HL-60 (cell line): ENCODE data around the gene RANBP9.
A peak's percentile ranks its signal among the peaks of the same experiment; 100 is the strongest.

Experiments used
- DNase-seq, 2 experiments: peaks; one replicate each; pipeline ENCODE4 v3.0.0-alpha.2; 2010 to 2020; ENCODE audit warnings: low read depth in 1 of 2, low spot score in 1 of 2
- H3K27ac ChIP-seq: fragments of 250-450 bp; sonication (Bioruptor Pico); replicated peaks from 2 replicates; pipeline ENCODE4 v1.5.1; 2020; ENCODE audit warnings: mild to moderate bottlenecking, moderate library complexity
- H3K27me3 ChIP-seq: fragments of 250-450 bp; sonication (Bioruptor Pico); 2 replicates; pipeline ENCODE4 v1.5.1; 2021; ENCODE audit warnings: mild to moderate bottlenecking, moderate library complexity; ENCODE audit not compliant: insufficient read depth, poor library complexity, severe bottlenecking
- H3K4me3 ChIP-seq: replicated peaks from 2 replicates; pipeline ENCODE4 v1.5.1; 2011; ENCODE audit warnings: mild to moderate bottlenecking, control low read depth, low read length; ENCODE audit not compliant: insufficient read depth
- GABPA ChIP-seq: IDR thresholded peaks from 2 replicates; pipeline ENCODE4 v1.6.1; 2012; ENCODE audit warnings: low read depth
- POLR2AphosphoS5 ChIP-seq: IDR thresholded peaks from 2 replicates; pipeline ENCODE4 v1.6.1; 2012; ENCODE audit warnings: low read depth
- SPI1 ChIP-seq: IDR thresholded peaks from 2 replicates; pipeline ENCODE4 v1.6.1; 2012; ENCODE audit warnings: low read depth, mild to moderate bottlenecking, borderline replicate concordance
- TF ChIP-seq, protein P1 (sequence below): IDR thresholded peaks from 2 replicates; pipeline ENCODE4 v1.6.1; 2012; ENCODE audit warnings: low read depth; ENCODE audit not compliant: insufficient replicate concordance
- TF ChIP-seq, protein P2 (sequence below): IDR thresholded peaks from one replicate; pipeline ENCODE4 v1.5.1; 2011; ENCODE audit warnings: low read length, control low read depth, inconsistent platforms; ENCODE audit not compliant: insufficient read depth

Gene RANBP9

DNA sequence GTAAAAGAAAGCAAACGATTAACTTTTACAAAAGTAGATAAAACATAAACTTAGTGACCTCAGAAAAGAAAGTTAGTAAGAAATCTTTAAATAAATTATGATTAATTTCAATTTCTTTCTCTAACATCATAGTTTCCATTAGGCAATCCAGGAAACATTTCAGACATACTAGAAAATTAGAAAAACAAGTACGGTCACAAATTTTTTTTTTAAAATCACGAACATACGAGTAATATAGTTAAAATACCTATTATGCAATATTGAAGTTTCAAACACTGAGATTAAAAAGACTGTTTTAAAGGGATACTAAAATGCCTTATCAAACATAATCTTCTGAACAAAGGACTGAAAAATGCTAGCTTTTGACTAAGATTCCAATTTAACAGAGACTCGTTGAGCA, 70.3 kb downstream of the RANBP9 start:
- Histone ChIP-seq H3K27me3 (no peaks in the 10 kb centered on the region), H3K4me3 (no peak overlapping the region), H3K27ac (no peak overlapping the region)
- DNase-seq: no peak
- TF ChIP-seq SPI1 (no peak), GABPA (no peak), POLR2AphosphoS5 (no peak)
- TF ChIP-seq, protein P1, sequence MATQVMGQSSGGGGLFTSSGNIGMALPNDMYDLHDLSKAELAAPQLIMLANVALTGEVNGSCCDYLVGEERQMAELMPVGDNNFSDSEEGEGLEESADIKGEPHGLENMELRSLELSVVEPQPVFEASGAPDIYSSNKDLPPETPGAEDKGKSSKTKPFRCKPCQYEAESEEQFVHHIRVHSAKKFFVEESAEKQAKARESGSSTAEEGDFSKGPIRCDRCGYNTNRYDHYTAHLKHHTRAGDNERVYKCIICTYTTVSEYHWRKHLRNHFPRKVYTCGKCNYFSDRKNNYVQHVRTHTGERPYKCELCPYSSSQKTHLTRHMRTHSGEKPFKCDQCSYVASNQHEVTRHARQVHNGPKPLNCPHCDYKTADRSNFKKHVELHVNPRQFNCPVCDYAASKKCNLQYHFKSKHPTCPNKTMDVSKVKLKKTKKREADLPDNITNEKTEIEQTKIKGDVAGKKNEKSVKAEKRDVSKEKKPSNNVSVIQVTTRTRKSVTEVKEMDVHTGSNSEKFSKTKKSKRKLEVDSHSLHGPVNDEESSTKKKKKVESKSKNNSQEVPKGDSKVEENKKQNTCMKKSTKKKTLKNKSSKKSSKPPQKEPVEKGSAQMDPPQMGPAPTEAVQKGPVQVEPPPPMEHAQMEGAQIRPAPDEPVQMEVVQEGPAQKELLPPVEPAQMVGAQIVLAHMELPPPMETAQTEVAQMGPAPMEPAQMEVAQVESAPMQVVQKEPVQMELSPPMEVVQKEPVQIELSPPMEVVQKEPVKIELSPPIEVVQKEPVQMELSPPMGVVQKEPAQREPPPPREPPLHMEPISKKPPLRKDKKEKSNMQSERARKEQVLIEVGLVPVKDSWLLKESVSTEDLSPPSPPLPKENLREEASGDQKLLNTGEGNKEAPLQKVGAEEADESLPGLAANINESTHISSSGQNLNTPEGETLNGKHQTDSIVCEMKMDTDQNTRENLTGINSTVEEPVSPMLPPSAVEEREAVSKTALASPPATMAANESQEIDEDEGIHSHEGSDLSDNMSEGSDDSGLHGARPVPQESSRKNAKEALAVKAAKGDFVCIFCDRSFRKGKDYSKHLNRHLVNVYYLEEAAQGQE: no peak
- TF ChIP-seq, protein P2, sequence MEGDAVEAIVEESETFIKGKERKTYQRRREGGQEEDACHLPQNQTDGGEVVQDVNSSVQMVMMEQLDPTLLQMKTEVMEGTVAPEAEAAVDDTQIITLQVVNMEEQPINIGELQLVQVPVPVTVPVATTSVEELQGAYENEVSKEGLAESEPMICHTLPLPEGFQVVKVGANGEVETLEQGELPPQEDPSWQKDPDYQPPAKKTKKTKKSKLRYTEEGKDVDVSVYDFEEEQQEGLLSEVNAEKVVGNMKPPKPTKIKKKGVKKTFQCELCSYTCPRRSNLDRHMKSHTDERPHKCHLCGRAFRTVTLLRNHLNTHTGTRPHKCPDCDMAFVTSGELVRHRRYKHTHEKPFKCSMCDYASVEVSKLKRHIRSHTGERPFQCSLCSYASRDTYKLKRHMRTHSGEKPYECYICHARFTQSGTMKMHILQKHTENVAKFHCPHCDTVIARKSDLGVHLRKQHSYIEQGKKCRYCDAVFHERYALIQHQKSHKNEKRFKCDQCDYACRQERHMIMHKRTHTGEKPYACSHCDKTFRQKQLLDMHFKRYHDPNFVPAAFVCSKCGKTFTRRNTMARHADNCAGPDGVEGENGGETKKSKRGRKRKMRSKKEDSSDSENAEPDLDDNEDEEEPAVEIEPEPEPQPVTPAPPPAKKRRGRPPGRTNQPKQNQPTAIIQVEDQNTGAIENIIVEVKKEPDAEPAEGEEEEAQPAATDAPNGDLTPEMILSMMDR: no peak

DNA sequence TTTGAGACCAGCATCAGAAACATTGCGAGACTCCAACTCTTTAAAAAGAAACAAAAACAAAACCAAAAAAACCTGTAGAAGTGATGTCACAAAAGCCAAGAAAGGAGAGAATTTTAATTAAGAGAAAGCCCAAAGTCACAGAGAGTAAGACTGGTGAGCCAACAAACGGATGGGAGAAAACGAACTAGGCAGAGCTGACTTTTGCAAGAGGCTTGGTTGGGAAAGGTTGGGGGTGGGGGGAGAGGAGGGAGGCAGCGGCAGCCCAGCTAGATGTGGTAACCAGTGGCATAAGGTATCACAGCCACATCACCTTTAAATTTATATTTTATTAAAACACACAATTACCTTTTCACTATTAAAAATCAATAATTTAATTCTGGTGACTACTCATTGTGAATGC, 73.0 kb downstream of the RANBP9 start:
- peak; percentile 67 to 91 for DNase-seq
- Histone ChIP-seq H3K27me3 (no peaks in the 10 kb centered on the region), H3K4me3 (no peak overlapping the region), H3K27ac (peak overlapping the region; percentile 72)
- TF ChIP-seq, protein P2: no peak
- TF ChIP-seq POLR2AphosphoS5: 0 out of 2 replicates have a peak, but pooled peaks have one; percentile 40

DNA sequence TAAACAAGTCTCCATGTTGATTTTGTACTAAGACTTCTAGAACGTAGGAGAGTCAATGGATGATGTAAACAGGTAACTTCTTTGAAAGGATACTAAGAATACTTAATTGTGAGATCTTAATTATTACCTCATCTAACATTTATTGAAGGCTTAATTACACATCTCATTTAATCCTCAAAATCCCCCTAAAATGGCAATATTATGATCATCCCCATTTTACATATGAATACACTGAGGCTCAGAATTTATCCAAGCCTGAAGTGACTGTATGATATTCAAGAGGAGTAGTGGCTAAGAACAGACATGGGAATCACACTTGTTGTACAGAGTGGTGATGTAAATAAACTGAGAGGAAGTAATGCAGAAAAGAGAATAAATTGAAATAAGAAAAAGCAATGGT, 73.6 kb downstream of the RANBP9 start:
- TF ChIP-seq, protein P1: no peak
- TF ChIP-seq SPI1: no peak
- TF ChIP-seq, protein P2: no peak
- TF ChIP-seq GABPA: no peak
- no peak for TF ChIP-seq POLR2AphosphoS5
- peak overlapping the region; percentile 72 for H3K27ac ChIP-seq
- H3K4me3 ChIP-seq: no peak overlapping the region
- DNase-seq: no peak
- H3K27me3 ChIP-seq: no peaks in the 10 kb centered on the region

DNA sequence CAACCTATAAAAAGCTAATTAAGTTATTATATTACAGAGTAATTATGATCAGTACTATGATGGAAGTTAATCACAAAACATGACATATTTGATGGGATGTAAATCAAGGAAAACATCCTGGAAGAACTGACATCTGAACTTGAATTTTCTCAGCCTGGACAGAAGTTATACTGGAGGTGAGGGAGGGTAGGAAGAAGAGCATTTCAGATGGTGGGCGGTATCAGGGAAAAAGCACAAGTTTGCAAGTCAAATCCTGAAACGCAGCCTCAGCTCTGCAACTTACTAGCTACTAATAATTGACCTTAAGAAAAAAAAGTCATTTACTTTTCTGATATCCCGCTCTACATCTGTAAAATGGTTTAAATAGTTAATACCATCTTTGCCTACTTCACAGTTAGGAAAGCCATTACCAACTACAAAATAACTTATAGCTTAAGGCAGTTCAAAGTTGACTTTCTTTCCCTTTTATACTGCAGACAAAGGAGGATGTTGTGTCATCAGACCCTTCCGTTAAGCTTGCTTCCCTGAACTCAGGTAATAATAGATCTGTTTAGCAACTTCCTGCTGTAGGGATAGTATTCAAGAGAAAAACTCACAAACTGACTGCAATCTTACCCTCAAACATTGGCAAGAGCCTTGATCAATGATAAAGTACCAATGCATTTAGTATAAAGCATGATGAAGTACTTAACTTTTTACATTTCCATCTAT, 75.5 kb downstream of the RANBP9 start:
- Histone ChIP-seq H3K27ac (peak overlapping the region; percentile 72), H3K27me3 (no peaks in the 10 kb centered on the region), H3K4me3 (no peak overlapping the region)
- no peak for TF ChIP-seq POLR2AphosphoS5
- TF ChIP-seq, protein P2: no peak
- TF ChIP-seq, protein P1: no peak
- no peak for TF ChIP-seq SPI1
- TF ChIP-seq GABPA: no peak
- DNase-seq: peak in 1 of 2 experiments; percentile 61
